Glomerular endothelial cell (primary cell): ENCODE results near the gene PROSER2. TPM values are rescaled to one million over a fixed set of nuclear protein-coding genes. Genes with fewer than 3 reads are reported as not detected.
"Not testable (repeated sequence)": the region's sequence is repeated elsewhere in the genome, so short reads cannot be mapped to it uniquely, and the experiment has no call there.

Experiments
- DNase-seq: peaks from one replicate; pipeline ENCODE4 v3.0.0-alpha.2; 2011; ENCODE audit warnings: low read depth, low spot score; ENCODE audit errors: extremely low read depth
- total RNA-seq: library from RNA; depleted of rRNA; stranded (reverse); fragments of >200 nt; gene quantifications from 2 replicates; pipeline ENCODE4 v1.2.3, GENCODE V29; 2015

PROSER2 gene
- total RNA-seq, 1 donor from 2014 or later = 12.7 TPM

GRCh38 chr10:11881477-11882417, 58.6 kb downstream of the PROSER2 start:
- no peak for DNase-seq

GRCh38 chr10:11882646-11883375, 59.7 kb downstream of the PROSER2 start:
- no peak for DNase-seq

DNA sequence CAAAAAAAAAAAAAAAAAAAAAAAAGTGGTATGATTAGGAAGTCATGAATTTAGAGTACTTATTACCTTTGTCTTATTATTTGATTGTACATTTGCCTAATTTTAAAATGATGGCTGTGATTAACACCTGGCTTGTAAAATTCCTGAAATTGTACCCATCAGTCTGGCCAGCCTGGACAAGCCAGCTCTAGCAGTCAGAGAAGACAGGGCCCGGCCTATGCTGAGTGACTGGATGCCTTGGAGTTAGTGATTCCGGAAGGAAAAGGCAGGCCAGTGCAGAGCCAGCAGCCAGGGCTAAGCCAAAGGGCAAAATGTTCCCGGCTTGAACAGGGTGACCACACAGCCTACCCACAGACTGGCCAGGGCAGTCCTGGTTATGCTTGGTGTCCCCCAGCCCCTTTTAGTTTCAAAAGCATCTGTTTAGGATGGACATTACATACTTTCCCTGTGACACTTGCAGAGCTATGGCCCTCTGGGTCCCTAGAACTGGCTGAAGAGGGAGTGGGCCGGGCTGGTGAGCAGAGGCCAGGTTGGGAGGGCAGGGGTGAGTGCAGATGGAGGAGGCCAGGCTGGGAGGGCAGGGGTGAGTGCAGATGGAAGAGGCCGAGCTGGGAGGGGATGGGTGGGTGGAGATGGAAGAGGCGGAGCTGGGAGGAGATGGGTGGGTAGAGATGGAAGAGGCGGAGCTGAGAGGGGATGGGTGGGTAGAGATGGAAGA, 61.7 kb downstream of the PROSER2 start:
- no peak for DNase-seq

DNA sequence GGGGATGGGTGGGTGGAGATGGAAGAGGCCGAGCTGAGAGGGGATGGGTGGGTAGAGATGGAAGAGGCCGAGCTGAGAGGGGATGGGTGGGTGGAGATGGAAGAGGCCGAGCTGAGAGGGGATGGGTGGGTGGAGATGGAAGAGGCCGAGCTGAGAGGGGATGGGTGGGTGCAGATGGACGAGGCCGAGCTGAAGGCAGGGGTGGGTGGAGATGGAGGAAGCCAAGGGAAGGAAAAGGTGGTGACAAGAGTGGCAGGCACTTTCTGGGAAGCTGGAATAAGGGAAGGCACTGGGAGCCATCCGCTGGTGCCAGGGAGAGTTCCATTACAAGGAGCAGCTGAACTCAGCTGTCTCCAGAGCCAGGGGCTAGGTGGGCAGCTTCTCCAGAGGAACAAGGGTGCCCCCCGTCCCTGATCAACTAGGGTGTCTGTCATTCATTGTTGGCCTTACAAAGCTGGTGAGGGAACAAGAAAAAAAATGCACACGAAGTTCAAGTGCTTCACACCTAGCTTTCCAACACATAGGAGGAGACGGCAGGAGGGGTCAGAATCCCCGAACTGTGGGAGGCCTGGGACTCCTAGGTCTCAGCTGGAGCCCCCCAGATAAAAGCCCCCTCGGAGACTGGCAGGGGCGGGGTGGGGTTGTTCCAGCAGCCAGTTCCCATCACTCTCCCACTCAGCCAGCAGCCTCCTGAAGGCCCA, 62.4 kb downstream of the PROSER2 start:
- no peak for DNase-seq

DNA sequence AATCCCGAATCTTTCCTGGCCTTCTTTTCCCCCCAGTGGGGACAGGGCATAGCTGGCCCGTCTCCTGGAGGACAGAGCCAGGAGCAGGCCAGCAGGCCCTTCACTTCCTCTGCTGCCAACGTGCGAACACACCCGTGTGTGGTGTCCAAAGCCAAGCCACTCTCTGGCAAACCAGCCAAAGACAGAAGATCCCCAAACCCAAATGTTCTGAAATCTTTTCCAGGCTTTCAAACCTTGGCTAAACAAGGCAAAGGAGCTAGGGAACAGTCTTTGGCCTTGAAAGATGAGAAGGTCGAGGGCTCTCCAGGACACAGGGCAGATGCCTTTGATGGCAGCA, 63.0 kb downstream of the PROSER2 start:
- DNase-seq = no peak

DNA sequence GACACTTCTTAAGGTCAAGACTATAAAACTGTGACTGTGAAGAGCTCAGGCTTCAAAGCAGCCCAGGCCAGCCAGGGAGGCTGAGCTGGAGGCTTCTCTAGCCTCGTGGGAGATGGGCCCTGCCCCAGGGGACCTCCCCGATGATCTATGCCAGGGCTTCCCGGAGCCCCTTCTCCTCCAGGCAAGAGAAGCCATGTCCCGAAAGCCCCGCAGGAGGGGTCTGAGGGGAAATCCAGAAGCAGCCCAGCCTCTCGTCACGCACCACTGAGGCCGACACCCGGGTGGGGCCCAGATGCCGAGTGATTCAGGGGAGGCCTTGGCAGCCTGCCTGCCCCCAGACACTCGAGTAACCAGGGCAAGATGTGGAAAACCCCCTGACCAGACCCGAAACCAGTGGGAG, 63.7 kb downstream of the PROSER2 start:
- no peak for DNase-seq

DNA sequence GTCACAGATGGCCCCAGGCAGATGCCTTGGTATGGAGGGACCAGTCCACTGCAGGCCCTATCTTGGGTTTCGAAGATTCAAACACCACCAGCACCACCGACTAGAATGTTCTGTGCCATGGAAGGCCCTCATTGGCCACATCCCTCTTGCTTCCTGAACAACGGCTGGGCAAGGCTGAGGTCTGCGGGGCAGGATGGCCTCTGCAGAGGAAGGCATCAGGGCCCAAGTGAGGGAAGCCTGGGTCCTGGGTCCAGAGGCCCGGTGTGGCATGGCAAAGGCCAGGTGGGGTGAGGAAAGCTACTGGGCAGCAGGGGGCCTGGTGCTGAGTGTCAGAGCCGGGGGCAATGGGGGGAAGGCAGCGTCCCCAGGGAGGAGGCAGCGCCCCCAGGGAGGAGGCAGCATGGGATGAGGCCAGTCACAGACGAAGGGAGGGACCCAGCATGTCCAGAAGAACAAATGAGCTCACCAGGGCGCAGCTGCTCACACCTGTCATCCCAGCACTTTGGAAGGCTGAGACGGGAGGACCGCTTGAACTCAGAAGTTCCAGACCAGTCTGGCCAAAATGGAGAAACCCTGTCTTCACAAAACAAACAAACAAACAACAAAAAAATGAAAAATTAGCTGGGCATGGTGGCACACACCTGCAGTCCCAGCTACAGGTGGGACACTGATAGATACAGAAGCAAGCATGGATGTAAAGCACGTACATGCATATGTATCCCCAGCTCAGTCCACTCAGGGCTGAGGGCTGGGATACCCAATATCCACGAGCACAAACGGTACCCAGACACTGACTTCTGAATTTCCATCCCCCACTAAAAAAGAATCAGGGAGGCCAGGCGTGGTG, 64.4 kb downstream of the PROSER2 start:
- DNase-seq = no peak

DNA sequence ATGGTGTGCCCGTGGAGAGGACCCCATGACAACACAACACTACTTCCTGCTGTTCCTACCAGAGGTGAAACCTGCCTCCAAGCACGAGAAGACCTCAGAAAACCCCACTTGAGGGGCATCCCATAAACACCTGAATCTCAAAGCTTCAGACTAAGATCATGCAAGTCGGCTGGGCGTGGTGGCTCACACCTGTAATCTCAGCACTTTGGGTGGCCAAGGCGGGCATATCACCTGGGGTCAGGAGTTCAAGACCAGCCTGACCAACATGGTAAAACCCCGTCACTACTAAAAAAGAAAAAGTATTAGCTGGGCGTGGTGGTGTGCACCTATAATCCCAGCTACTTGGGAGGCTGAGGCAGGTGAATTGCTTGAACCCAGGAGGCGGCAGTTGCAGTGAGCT, 66.1 kb downstream of the PROSER2 start:
- not testable (repeated sequence) for DNase-seq

DNA sequence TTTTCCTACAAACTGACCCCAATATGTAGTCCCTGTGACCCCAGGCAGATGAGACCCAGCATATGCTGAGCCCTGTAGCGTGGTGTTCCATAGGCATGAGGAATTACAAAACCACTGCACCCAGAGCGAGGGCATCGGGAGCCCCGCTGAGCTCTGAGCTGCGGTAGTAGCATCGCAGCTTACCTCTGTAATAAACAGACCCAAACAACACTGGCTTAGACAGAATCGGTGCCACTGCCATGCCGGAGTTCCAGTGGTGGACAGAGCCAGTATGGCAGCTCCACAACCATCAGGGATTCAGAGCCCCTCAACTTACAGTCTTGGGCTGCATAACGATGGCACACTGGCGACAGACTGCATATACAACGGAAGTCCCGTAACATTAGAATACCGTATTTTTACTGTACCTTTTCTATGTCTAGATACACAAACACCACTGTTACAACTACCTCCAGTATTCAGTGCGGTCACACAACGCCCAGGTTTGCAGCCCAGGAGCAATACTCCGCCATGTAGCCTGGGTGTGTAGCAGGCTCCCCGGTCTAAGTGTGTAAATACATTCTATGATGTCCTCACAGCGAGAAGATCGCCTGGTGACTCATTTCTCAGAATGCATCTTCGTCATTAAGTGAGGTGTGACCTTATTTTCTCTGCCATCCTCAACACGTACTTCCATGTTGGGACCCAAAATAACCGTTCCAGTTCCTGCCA, 68.8 kb downstream of the PROSER2 start:
- DNase-seq = no peak

- no peak for DNase-seq
These were observed 70.7 kb downstream of the PROSER2 start for GRCh38 chr10:11893749-11894278.

DNA sequence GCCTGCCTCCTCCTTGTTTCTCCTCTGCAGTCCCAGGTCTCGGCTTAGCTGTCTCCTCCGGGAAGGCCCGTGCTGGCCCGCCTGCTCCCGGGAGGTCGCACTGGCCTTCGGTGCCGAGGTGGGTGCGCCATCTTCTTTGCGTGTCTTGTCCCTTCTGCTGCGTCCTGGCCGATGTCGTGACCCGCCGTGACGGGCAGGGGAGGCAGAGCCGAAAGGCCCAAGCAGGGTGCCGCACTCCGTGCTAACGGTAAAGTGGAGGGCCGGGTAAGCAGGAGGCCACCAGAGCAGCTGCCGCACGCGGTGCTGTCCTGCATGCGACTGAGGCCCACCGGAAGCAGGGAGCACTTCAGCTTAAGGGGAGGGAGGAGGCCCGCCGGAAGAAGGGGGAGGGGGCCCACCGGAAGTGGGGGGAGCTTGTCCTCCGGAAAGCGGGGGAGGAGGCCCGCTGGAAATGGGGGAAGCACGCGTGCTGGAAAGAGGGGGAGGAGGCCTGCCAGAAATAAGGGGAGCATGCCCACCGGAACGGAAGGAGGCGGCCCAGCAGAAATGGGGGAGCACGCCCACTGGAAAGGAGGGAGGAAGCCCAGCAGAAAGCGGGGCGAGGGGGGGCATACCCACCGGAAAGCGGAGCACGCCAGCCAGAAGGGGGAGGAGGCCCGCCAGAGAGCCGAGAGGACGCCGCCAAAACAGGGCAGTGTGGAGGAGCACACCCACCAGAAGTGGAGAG, 71.4 kb downstream of the PROSER2 start:
- DNase-seq = no peak

GRCh38 chr10:11895108-11895466, 71.9 kb downstream of the PROSER2 start:
- DNase-seq = no peak

DNA sequence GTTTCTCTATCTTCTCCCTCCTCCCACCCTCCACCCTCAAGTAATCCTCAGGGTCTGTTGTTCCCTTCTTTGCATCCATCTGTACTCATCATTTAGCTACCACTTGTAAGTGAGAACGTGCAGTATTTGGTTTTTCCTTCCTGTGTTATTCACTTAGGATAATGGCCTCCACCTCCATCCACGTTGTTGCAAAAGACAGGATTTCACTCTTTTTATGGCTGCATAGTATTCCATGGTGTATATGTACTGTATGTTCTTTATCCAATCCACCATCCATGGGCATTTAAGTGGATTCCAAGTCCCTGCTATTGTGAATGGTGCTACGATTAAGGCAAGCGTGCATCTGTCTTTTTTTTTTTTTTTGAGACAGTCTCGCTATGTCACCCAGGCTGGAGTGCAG, 72.4 kb downstream of the PROSER2 start:
- no peak for DNase-seq

- DNase-seq = no peak
These were observed 73.5 kb downstream of the PROSER2 start for GRCh38 chr10:11896549-11897200.

GRCh38 chr10:11898033-11898371, 74.8 kb downstream of the PROSER2 start:
- DNase-seq = no peak

DNA sequence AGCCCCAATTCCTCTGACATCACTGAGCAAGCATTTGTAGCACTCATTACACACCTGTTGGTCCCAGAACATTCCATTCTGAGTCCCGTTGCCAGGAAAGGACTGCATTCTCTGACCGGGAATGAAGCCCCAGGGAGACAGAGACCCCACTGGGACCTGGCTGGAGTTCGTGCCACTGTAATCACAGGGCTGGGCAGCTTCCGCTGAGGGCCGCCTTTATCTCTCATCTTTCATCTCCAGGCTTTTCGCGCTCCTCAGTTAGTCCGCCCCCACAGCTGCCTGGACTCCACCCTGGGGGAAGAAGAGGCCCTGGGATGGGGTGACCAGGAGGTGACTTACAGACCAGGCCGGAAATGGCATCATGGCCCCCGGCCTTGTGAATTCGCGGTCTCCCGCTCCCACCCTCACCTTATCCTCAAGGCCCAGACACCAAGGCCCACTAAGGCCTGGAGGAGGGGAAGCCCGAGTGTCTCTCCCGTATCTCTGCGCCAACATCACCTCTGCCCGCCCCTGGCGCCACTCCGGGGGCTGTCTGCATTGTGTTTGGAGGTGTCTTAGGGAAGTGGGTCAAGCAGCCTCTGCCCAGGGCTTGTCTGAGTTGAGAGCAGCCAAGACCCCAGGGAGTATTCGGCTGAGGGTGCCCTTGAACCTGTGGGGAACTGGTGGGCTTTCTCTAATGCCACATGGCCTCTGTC, 75.4 kb downstream of the PROSER2 start:
- DNase-seq = no peak

GRCh38 chr10:11899067-11899876, 76.1 kb downstream of the PROSER2 start:
- no peak for DNase-seq
